Measurements from ENCODE around the gene CEACAM16. TPM values are rescaled to one million over a fixed set of nuclear protein-coding genes. Genes with fewer than 3 reads are reported as not detected.
"Not testable (repeated sequence)": the region's sequence is repeated elsewhere in the genome, so short reads cannot be mapped to it uniquely, and the experiment has no call there.

The CEACAM16 gene
- total RNA-seq, 4 donors from 2014 or later = not detected

DNA sequence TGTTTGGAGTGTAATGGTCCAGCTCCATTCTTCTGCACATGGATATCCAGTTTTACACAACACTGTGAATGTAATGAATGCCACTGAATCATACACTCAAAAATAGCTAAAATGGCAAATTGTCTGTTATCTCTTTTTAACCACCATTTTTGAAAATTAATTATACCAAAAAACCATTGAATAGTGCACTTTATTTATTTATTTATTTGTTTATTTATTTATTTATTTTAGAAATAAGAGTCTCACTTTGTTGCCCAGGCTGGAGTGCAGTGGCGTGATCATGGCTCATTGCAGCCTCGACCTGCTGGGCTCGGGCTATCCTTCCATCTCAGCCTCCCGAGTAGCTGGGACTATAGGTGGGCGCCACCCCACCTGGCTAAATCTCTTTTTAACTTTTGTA, 35.0 kb upstream of the CEACAM16 start:
- TF ChIP-seq, protein P1, sequence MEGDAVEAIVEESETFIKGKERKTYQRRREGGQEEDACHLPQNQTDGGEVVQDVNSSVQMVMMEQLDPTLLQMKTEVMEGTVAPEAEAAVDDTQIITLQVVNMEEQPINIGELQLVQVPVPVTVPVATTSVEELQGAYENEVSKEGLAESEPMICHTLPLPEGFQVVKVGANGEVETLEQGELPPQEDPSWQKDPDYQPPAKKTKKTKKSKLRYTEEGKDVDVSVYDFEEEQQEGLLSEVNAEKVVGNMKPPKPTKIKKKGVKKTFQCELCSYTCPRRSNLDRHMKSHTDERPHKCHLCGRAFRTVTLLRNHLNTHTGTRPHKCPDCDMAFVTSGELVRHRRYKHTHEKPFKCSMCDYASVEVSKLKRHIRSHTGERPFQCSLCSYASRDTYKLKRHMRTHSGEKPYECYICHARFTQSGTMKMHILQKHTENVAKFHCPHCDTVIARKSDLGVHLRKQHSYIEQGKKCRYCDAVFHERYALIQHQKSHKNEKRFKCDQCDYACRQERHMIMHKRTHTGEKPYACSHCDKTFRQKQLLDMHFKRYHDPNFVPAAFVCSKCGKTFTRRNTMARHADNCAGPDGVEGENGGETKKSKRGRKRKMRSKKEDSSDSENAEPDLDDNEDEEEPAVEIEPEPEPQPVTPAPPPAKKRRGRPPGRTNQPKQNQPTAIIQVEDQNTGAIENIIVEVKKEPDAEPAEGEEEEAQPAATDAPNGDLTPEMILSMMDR (IDR thresholded peaks at IDR 0.05) = no peak
- intact Hi-C loops (cut with DNase I; ENCODE audit: low total_unique reads) = no loop called here
- WGBS, 2 donors = 94 to 98% methylated on average over 5 of the region's 5 CpGs
- DNase-seq (ENCODE audit: low spot score in 2 of 2) = no peak
- no peak overlapping the region for H3K4me3 ChIP-seq (ENCODE audit: low read depth, poor library complexity, severe bottlenecking)

DNA sequence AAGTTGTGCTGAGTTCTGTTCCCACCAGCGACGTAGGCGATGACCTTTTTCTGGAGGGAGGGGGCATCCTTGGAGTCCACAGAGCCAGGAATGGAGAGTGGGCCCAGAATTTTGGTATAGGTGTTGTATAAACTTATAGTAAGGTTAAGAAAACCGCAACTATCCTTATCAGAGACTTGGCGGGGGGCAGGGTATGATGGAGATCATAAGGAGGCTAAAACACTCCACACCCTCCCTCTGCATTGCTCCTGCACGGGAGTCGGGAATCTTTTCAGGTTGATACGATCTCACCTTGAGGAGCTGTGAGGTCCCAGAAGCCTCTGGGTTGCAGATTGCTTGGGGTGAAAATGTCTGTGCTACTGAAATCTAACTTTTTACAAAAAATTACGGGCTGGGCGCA, 34.0 kb upstream of the CEACAM16 start:
- intact Hi-C loops (cut with DNase I; ENCODE audit: low total_unique reads) = no loop called here
- no peak for DNase-seq (ENCODE audit: low spot score in 2 of 2)
- 94% methylated on average over 10 of the region's 10 CpGs for WGBS, 2 donors
- TF ChIP-seq, protein P1 (IDR thresholded peaks at IDR 0.05) = no peak
- no peak for TF ChIP-seq POLR2A (IDR thresholded peaks at IDR 0.05)
- H3K4me3 ChIP-seq (ENCODE audit: low read depth, poor library complexity, severe bottlenecking) = no peak overlapping the region

DNA sequence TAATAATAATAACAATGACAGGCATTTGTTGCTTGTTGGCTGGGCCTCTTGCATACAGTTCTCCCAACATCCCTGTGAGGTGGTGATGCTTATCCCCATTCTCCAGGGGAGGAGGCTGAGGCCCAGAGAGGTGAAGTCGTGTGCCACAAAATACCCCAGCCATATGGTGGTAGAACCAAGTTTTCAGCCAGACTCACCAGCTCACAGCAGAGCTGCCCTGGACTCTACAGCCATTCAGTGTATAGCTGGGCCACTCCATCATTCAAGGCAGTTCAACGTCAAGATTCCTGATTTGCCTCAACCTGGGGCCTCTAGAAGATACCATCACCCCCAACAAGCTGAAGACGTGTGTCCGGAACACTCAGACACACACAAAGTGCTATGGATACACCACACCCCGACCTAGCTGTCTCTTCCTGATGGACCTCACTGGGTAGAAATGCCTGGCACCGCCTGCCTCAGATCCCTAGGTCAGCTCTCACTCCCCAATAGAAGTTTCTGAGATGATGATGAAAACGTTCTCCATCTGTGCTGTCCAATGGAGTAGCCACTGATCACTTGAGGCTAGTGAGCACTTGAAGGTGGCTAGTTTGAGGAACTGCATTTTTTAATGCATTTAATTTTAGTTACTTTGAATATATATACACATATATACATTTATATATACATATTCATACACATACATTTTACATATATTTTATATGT, 31.9 kb upstream of the CEACAM16 start:
- 86 to 89% methylated on average over 7 of the region's 7 CpGs for WGBS, 2 donors
- no peak overlapping the region for H3K4me3 ChIP-seq (ENCODE audit: low read depth, poor library complexity, severe bottlenecking)
- no peak for DNase-seq (ENCODE audit: low spot score in 2 of 2)
- TF ChIP-seq, protein P1 (IDR thresholded peaks at IDR 0.05) = no peak
- TF ChIP-seq POLR2A (IDR thresholded peaks at IDR 0.05) = no peak
- intact Hi-C loops (cut with DNase I; ENCODE audit: low total_unique reads) = no loop called here

DNA sequence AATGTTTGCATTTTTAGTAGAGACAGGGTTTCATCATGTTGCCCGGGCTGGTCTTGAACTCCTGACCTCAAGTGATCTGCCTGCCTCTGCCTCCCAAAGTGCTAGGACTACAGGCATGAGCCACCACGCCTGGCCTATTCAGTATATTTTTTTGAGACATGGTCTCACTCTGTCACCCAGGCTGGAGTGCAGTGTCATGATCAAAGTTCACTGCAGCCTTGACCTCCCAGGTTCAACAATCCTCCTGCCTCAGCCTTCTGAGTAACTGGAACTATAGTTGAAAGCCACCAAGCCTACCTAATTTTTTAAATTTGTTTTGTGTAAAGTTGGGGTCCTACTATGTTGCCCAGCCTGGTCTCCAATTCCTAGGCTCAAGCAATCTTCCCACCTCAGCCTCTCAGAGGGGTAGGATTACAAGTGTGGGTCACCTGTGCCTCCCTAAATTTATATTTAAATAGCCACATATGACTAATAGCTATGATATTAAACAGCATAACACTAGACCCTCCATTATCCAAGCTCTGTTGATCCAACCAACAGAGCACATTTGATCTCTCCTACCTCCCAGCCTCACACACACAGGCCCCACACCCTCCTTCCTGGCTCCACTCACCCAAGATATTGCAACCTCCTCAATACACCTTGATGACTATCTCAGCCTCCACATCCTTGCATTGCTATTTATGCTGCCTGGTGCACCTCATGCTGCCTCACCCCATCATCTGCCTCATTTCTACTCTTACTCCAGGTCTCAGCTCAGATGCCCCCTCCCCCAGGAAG, 29.8 kb upstream of the CEACAM16 start:
- H3K4me3 ChIP-seq (ENCODE audit: low read depth, poor library complexity, severe bottlenecking) = no peak overlapping the region
- WGBS, 2 donors = 79 to 89% methylated on average over 2 of the region's 2 CpGs
- intact Hi-C loops (cut with DNase I; ENCODE audit: low total_unique reads) = no loop called here
- TF ChIP-seq, protein P1 (IDR thresholded peaks at IDR 0.05) = no peak
- TF ChIP-seq POLR2A (IDR thresholded peaks at IDR 0.05) = no peak
- DNase-seq (ENCODE audit: low spot score in 2 of 2) = no peak

DNA sequence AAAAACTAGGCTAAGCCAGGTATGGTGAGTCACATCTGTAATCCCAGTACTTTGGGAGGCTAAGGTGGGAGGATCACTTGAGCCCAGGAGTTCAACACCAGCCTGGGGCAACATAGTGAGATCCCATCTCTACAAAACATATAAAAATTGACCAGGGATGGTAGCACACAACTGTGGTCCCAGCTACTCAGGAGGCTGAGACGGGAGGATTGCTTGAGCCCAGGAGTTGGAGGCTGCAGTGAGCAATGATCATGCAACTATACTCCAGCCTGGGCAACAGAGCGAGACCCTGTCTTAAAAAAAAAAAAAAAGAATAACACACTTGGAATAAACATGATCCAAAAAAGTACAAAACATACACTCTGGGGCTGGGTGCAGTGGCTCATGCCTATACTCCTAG, 28.9 kb upstream of the CEACAM16 start:
- intact Hi-C loops (cut with DNase I; ENCODE audit: low total_unique reads); H3K4me3 ChIP-seq (ENCODE audit: low read depth, poor library complexity, severe bottlenecking); DNase-seq (ENCODE audit: low spot score in 2 of 2): not testable (repeated sequence)
- WGBS, 2 donors = 73 to 94% methylated on average over 2 of the region's 2 CpGs

DNA sequence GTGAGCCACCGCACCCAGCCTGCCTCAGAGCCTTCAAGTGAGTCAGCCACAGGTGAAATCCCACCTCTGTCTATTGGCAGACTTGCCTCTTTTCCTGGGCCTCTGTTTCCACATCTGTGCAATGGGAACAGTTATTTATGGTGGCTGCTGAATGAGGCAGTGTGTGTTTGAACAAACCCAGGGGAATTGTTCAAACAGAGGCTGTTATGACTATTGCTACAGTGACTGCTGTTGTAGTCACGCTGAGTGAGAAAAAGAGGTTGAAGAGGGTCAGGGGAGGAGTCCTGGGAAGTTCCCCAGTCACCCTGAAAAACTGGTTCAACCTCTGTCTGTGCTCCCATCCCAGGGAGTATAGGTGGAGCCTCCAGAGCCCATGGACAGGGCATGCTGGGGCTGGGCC, 27.6 kb upstream of the CEACAM16 start, which contains the start of gene CEACAM19:
Gene CEACAM19, plus strand, starts transcription at position 83 of the 400 bp plus-strand sequence. CDS start 450 bp downstream, outside the sequence.
- no peak for TF ChIP-seq POLR2A (IDR thresholded peaks at IDR 0.05)
- TF ChIP-seq, protein P1 (IDR thresholded peaks at IDR 0.05) = no peak
- intact Hi-C loops (cut with DNase I; ENCODE audit: low total_unique reads) = no loop called here
- peak in 1 of 2 donors; percentile 43 for DNase-seq (ENCODE audit: low spot score in 2 of 2)
- WGBS, 2 donors = 54 to 61% methylated on average over 2 of the region's 2 CpGs
- H3K4me3 ChIP-seq (ENCODE audit: low read depth, poor library complexity, severe bottlenecking) = no peak within 1 kb of the TSS
